NCI-H524 treated with DMSO at 0.1 percent for 48 hours (cell line): Measurements from ENCODE around the gene TMEM207.
"Not testable (repeated sequence)": the region's sequence is repeated elsewhere in the genome, so short reads cannot be mapped to it uniquely, and the experiment has no call there.

Experiments
- DNase-seq: peaks from one replicate; lab custom pipeline; 2025; lab: John Stamatoyannopoulos, UW

Gene TMEM207

DNA sequence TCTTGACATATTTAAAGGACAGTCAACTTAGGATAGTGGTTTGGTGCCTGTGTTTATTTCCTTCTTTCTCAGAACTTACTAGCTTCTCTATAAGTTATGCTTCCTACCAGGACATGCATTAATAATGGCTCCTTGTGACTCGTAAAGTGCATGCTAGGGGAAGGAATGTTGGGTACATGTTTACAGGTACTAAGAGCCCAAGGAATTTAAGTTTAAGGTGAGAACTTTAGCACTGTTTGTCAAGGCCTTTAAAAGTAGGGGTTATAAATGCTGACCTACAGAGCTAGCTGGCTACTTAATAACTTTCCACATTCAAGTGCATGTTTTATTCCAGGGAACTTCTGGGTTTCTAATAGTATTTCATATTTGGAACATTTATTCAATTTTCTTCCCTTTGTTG lies at the start of gene TMEM207:
TSS of gene TMEM207 (minus strand) at position 101 of the 400 bp plus-strand sequence. CDS start at position 9, 92 bp downstream.
- no peak for DNase-seq

DNA sequence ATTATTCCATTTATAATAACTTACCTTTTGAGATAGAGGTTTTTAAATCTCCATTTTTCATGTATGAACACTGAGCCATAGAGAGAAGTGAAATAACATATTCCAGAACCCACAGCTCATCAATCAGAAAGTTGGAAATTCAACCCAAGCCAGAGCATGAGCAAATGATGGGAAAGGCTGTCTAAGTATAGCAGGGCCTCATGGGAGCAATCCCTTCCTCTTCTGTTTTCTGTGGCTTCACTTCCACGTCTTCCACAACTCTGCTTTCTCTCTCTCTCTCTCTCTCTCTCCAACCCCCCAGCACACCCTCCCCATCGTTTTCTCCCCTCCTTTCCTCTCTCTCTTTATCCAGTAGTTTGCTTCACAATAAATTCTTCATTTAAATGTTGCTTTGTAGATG lies 49.4 kb upstream of the TMEM207 start:
- no peak for DNase-seq

DNA sequence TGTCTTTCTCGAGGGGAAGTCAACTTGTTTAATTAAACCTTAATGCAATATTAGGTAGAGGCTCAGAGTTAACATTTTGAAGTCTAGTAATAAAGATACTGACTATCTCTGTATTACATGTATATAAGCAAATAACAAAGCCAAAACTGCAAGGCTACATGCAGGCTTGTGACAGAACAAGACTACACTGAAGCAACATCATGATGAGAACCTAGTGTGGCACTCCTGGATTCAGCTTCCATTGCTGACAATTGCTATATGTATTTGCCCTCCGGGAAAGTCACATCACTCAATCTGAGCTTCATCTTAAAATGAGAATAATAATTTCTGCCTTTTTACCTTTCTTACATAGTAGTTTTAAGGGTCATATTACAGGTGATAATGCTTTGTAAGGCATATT lies 48.6 kb upstream of the TMEM207 start:
- no peak for DNase-seq

DNA sequence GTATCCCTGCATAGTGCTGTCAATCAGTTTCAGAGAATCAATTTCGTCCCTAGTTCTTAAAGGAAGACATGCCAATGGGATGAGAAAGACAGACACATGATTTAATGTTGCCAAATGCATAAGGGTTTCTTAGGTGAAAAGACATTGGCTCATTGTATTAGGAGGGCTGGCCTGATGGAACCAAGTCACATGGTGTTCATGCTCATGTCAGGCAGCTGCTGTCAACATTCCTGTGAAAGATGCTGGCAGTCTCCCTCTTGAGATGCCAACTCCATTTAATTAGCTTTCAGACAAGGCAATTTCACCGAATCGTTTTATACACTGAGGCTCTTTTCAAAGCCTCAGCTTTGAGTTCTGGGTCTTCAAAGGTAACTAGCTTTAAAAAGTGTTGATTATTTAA lies 48.1 kb upstream of the TMEM207 start:
- DNase-seq = no peak

DNA sequence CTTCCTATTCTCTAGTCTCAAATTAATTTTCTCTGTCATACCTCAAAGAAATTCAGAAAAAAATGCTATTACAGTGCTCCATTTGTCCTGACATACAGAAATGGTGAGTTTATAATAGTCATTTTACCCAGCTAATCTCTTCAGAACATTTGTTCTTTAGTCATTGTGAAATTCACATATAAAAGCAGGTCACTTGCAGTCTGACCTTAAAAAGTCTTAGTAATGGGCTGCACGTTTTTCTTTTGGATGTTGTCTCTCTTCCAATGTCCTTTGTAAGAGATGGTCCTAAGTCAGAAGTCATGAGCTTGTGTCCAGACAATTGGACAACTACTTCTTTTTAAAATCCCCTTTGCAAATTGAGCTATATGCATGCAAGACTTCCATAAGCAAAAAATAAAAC lies 47.2 kb upstream of the TMEM207 start:
- no peak for DNase-seq

DNA sequence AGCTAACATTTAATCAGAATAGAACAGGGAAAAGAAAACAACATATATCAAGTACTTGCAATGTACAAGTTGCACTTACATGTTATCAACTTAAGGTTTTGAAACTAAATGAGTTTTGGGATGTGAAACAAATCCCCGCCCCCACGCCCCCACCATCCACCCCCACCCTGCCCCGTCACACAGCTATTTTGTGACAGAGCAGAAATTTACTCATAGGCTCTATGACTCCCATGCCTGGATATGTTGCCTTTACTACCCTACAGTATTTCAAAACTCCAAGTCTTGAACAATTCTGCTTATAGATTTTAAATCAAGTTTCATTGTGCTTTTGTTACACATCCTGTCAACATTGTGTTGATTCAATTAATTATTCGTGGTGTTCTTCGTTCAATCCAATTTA lies 46.1 kb upstream of the TMEM207 start:
- DNase-seq = no peak

DNA sequence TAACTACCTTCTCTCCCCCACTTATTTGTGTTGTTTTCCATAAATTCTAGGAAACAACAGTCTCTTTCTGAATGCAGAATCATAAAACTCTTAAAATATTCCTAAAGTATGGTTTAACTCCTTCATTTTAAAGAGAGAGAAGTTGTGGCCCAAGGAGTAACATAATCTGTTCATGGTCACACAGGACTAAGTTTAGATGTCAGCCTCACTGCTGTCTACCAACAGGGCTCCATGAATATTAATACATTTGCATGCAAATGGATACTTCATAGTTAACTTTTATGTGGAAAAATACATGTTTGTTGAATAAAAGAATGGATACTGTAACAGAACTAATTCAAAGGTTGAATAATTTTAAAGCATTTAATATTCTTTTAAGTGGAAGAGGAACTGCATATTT lies 45.7 kb upstream of the TMEM207 start:
- no peak for DNase-seq

DNA sequence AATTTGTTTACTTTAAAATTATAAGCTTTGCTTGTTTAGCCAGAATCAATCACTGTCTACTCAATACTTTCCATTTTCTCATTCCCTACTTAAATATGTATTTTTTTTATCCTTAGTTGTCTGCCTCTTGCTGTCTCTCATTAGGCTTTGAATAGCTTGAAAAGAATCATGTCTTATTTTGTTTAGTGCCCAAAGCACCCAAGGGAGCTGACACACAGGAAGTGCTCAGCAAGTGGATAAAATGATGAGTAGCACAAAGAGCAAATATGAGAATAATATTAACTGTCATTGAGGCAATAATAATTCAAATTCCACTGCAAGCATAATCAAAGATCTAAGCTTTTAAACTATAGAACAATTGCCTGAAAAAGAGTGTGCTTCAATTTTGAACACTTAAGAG lies 45.2 kb upstream of the TMEM207 start:
- DNase-seq = no peak

DNA sequence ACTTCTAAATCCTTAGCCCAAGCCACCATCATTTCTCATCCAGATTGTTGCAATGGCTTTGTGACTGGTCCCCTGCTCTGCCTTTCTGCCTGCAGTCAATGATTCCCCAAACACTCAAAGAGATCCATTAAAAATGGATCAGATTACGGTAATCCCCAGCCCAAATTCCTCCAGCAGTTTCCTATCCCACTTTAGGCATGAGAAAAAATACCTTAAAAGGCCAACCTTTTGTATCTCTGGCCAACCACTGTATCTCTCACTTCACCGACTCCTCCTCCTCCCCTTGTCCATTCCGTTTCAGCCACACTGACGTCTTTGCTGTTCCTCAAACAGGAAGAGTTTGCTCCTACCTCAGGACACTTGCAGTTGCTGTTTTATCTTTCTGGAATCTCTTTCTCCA lies 43.3 kb upstream of the TMEM207 start:
- DNase-seq = peak; percentile 26

DNA sequence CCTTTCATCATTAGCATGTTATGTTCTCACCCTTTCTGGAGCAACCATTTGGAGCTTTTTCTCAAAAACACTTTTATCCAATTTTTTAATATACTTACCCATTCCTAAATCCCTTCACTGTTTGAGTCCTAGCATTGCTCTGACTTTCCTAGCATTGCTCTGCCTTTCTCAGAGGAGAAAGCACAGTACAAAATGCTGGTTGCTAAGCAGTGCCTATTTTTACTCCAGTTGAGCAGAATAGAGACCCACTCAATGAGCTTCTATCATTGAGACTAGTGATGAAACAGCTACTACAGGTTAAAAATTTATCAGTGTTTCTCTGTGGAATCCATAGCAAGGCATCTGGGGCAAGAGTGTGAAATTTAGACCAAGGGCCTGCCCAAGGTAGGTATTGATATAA lies 42.4 kb upstream of the TMEM207 start:
- DNase-seq = no peak

DNA sequence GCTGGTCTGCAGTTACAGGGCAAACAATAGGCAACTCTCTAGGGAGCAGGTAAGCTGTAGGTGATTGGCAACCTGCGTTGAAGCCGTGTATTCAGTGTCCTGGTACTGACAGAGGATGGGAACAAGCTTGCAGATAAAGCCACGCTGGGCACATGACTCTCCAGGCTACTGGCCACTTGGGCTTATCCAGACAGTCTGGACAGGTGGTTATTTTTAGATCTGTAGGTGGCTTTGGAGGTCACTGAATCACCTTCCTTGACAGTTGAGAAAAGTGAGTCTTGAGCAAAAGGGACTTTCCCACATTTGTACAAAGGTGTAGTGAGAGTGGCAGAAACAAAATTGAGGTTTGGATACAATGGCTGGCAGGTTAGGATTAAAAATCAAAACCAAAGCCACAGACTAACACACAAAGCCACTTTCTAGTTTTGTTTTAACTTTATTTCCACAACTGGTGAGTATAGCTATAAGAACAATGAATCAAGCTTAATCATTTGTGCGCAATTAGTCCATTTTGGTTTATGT lies 41.9 kb upstream of the TMEM207 start:
- no peak for DNase-seq

DNA sequence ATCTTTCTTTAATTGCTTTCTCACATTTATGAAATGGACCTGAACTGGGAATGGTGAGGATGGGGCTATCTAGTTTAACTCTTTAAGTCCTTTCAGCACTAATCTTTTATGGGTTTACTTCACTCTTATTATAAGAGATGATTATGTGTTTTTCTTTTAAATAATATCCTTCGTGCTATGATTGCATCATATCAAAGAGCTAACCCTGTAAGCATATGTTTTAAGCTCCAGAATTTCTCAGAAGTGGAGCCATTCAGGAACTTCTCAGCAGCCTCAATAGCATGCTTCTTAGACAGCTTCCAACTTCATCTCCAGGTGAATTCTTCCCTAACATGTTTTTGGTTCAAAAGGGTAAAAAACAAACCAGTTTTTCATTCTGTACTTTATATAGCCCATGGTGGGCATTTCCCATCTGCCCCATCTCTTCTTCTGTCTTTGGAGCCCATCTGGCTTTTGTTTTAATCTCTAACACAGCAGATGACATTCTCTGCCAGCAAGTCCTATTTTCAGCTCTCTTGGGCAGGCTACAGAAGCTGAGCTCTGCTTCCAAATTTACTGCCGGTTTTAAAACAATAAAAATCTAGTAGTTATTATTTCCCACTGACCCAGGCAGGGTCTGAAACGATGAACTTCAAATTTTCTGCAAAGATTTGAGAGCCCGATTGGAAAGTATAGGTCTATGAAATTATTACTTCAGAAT lies 37.4 kb upstream of the TMEM207 start:
- peak; percentile 63 for DNase-seq

DNA sequence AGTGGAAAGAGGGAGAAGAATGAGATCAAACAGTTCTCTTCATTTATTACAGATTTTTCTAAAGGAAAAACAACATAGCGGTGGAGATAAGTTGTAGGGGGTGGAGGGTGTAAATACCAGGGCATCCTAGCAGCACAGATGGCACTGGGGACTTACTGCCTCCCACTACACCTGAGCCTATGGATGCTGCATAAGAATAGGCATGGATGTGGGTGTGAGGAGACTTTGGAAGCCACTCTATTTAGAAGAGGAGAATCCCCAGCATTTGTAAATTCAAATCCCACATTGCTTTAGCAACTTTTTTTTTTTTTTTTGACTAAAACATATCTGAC lies 36.8 kb upstream of the TMEM207 start:
- peak; percentile 82 for DNase-seq

DNA sequence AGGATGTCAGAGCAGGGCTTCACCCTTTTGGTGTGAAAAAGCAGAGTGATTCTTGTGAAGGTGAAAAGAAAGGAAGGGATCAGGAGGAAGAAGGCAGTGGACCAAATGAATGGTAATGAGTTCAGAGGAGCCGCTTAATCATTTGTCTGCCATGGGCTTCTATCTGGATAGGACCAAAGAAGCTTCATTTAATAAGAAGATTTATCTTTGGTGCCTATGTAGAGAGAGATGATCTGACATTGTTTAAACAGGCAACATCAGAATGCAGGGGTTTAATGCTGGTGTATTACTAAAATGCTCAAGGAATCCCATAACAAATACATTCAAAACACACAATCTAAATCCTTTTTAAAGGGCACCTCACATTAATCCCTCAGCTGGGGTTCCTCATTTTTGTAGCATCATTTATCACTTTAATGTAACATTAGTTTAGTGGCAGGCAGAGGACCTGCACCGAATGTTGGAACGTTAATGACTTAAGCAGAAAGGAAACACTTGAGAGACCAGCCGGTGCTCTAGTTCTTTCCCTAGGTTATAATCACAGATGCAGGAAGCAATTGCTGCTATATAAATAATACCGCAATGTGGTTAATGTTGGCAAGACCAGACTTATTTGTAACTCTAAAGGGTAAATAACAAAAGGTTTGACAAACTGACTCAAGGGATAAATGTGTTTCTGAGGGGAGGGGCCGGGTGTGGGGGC lies 36.3 kb upstream of the TMEM207 start:
- DNase-seq = peak; percentile 94

DNA sequence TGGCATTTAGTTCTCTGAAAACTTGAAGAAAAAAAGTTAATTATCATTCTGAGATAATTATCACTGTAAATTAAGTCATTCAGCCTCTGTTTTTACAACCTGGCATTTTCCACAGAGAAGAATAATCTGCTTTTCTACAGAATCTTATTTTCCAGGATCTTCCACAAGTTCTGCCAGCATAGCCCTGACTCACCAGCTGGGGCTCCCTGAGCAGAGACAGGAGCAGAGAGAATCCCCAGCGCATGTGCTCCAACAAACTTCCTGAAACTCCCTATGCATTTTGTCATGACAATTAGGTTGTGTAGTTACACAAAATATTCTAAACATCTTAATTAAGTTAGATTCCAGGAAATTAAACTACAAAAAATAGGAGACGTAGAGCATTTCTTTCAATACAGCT lies 32.1 kb upstream of the TMEM207 start:
- DNase-seq = no peak

DNA sequence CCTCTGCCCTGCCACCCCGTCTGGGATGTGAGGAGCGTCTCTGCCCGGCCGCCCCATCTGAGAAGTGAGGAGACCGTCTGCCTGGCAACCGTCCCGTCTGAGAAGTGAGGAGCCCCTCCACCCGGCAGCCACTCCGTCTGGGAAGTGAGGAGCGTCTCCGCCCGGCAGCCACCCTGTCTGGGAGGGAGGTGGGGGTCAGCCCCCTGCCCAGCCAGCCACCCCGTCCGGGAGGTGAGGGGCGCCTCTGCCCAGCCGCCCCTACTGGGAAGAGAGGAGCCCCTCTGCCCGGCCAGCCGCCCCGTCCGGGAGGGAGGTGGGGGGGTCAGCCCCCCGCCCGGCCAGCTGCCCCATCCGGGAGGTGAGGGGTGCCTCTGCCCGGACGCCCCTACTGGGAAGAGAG lies 23.6 kb upstream of the TMEM207 start:
- DNase-seq = not testable (repeated sequence)

DNA sequence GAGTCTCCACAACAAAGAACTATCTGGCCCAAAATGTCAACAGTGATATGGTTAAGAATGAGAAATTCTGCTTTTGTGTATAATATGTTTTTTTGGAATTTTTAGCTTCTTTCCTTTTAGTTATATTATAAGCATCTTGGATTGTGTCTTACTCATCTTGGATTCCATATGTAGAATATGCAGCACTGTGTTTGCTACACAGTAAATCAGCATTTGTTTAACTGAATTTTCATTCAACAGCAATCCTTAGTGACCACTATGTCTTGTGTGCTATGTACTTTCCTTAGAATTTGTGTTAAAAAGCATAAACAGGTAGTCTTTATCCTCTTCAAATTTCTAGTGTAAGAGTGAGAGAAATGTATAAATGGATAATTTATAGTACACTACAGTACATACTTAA lies 18.2 kb upstream of the TMEM207 start:
- no peak for DNase-seq

DNA sequence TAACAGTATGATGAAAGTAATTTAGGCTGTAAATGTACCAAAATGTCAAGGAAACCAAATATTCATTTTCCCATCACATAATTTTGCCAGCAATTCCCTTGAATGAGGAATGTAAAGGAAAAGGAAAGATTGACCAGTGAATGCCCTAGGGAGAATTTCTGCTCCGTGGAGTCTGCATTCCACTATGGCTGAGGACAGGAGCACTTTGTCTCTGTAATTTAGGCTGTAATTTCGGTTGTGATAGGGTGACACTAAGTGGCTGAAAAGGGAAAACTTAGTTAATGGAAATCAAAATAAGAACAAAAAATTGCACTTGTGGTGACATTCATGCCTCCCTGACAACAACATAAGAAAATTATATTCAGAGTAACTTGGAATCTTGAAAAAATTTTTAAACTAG lies 8.3 kb upstream of the TMEM207 start:
- no peak for DNase-seq

DNA sequence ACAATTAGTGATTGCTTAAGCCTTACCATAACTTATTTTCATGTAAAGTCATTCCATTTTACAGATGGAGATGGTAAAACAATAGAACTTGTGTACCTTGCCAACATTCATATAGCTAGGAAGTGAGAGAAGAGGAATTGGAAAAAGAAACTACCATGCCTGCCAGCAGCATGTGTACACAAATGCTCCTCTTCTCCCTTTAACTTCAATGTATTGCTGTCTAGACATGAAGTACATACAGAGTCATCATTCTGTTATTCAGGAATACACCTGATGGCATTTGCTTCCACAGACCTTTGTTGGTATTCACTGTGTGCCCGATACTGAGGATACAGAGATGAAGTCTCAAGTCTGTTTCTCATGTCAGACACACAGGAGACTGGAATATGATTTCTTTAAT lies 7.1 kb upstream of the TMEM207 start:
- no peak for DNase-seq

DNA sequence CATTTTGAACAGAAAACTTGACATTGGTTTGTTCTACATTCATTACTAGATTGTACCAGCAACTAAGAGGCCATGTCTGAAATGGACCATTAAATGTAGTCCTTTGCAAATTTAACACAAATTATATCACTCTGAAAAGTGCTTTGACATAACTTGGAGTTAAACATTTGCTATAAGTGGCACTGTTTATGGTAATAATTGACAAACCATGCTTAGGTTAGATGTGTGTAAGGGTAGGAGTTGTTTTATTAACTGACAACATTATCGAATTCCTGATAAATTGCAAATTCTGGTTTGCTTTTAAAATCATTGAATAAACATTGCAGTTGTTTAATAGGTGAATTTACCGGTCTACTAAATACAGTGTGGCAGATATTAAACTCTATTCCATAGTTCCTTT lies 6.1 kb upstream of the TMEM207 start:
- DNase-seq = no peak

DNA sequence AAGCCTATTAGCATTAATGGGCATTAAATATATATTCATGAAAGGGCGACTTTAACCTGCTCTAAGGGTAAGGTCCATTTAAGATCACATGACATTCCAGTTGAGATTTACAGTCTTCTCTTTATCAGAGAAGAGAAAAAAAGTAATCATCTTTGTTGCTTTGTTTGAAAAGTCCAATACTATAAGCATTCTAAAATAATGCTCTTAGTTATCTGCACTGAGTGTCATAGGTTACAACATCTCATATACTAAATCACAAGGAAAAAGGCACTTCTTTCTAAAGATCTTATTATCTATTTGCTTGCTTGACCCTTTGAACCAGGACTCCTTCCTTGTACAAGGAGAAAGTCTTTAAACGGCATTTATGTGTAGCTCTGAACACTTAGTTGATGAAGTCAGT lies 1.4 kb downstream of the TMEM207 start:
- DNase-seq = no peak

DNA sequence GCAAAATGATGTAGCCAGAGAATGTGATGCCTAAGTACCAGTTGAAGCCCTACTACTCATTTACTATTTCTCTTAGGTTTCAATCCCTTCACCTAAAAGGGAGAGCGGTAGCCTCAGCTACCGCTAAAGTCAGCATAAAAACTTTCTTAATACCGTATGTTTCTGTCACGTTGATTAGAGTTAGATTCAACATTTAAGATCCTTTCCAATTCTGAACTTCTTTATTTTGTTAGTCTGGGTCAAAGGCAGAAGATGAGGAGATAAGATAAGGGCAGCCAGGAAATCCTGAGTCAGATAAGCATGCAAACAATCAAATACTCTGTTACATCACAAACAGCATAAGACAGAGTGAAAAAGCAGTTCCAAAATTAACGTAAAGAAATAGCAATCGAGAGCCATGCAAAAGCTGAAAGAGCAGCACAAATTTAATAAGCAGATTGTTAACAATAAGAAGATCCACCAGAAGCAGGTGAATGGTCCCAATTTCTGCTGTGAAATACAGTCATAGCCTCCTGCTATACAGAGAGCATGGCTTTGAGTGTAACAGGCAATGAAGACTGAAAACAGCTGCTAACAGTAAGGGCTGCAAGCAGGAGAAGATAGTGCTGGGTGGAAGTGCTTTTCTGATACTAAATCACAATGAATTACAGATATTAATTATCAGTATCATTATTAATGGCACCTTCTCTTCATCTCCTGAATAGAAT lies 3.0 kb downstream of the TMEM207 start:
- DNase-seq = no peak

DNA sequence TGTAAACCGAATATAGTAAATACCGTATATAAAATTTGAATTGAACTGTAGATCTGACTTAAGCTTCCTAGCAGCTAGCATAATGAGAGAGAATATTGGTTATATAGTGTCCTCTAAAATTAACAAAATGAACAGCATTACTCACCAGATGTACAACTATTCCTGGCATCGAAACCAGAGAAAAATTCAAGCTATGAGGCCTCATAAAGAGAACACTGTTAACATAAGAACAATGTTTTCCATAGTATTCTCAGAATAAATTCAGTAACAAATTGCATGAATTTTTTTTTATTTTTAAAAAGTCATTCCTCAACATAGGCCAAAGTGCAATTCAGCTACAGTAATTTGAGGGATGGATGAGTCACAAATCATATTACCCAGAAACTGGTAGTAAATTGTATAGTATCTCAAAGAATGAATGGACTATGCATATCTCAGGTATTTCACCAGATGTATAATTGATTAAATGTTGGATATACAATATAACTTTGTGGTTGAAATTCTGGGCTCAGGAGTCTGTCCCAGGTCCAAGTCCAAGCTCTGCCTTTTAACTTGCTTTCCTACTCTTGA lies 5.0 kb downstream of the TMEM207 start:
- no peak for DNase-seq
